ENCODE results near the gene CCDC92B. TPM values are rescaled to one million over a fixed set of nuclear protein-coding genes. Genes with fewer than 3 reads are reported as not detected.
A peak's percentile ranks its signal among the peaks of the same experiment; 100 is the strongest.

CCDC92B gene
- total RNA-seq, 1 experiment from 2014 or later = 0.09 TPM

GRCh38 chr17:2777242-2777867 lies 27.9 kb upstream of the CCDC92B start:
- no peak for DNase-seq (ENCODE audit: low spot score)
- Histone ChIP-seq H3K27ac (ENCODE audit: low read depth, low read length, poor library complexity, severe bottlenecking) (no peak overlapping the region), H3K36me3 (ENCODE audit: insufficient read depth, low read length, poor library complexity, severe bottlenecking) (no peaks in the 10 kb centered on the region), H3K4me3 (ENCODE audit: low read depth, low read length, poor library complexity, severe bottlenecking) (peak overlapping the region; percentile 26), H3K27me3 (replicated peaks; ENCODE audit: insufficient read depth, low read depth, low read length, poor library complexity) (peaks cover 40% of the 10 kb centered on the region), H3K4me1 (ENCODE audit: insufficient read depth, low read length, poor library complexity, severe bottlenecking) (no peaks in the 10 kb centered on the region), H3K9me3 (ENCODE audit: low read depth, low read length, poor library complexity, severe bottlenecking) (no peaks in the 10 kb centered on the region)
- intact Hi-C loops (cut with micrococcal nuclease; ENCODE audit: unreplicated experiment) = no loop called here
- POLR2A ChIA-PET (ENCODE audit: low non-redundant PET) = no interaction called here
- no TSS peak for BruUV-seq (replicated peaks)
- TF ChIP-seq CTCF (conservative IDR thresholded peaks at IDR 0.05; ENCODE audit: low read depth, low read length) (no peak), EZH2 (IDR thresholded peaks at IDR 0.05; ENCODE audit: borderline replicate concordance, low read depth, low read length, poor library complexity, severe bottlenecking) (peak; percentile 54)
- CTCF ChIA-PET = no interaction called here

DNA sequence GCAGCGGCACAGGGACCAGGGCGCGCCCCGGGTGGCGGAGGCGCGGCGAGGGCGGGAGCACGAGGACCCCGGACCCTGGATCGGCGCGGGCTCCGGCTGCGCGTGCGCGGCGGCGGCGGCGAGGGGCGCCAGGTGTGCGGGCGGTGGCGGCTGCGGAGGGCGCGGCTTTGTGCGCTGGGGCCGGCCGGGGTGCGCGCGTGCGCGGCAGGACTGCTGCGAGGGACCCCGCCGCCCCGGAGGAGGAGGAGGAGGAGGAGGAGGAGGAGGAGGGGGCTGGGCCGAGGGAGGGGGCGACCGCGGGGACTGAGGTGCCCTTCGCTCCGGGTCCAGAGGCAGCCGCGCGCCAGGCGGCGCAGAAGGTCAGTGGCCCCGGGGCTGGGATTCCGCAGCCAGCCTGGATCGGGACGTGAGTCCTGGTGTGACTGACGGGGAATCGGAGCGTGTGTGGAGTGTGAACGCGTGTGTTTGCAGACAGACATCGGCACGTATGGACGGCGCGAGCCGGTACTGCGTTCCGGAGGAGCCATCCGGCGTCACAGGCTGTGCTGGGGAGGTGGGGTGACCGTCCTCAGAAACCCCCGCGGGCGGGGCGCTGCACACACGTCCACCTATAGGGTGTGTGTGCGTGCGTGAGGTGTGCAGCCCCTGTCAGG lies 27.3 kb upstream of the CCDC92B start:
- BruUV-seq (replicated peaks) = no TSS peak
- Histone ChIP-seq H3K4me3 (ENCODE audit: low read depth, low read length, poor library complexity, severe bottlenecking) (peak overlapping the region; percentile 31), H3K27ac (ENCODE audit: low read depth, low read length, poor library complexity, severe bottlenecking) (no peak overlapping the region), H3K36me3 (ENCODE audit: insufficient read depth, low read length, poor library complexity, severe bottlenecking) (no peaks in the 10 kb centered on the region), H3K9me3 (ENCODE audit: low read depth, low read length, poor library complexity, severe bottlenecking) (no peaks in the 10 kb centered on the region), H3K27me3 (replicated peaks; ENCODE audit: insufficient read depth, low read depth, low read length, poor library complexity) (peaks cover 46% of the 10 kb centered on the region), H3K4me1 (ENCODE audit: insufficient read depth, low read length, poor library complexity, severe bottlenecking) (no peaks in the 10 kb centered on the region)
- DNase-seq (ENCODE audit: low spot score) = no peak
- TF ChIP-seq EZH2 (IDR thresholded peaks at IDR 0.05; ENCODE audit: borderline replicate concordance, low read depth, low read length, poor library complexity, severe bottlenecking) (peak; percentile 63), CTCF (conservative IDR thresholded peaks at IDR 0.05; ENCODE audit: low read depth, low read length) (no peak)
- ChIA-PET CTCF (no interaction called here), POLR2A (ENCODE audit: low non-redundant PET) (interaction anchor here (0.6 kb wide), 1 partner anchor 9 kb away, joined by 3 read pairs; no protein-coding TSS in a partner anchor)
- intact Hi-C loops (cut with micrococcal nuclease; ENCODE audit: unreplicated experiment) = no loop called here

GRCh38 chr17:2775206-2775605 lies 25.8 kb upstream of the CCDC92B start:
- no TSS peak for BruUV-seq (replicated peaks)
- no peaks in the 10 kb centered on the region for H3K9me3 ChIP-seq (ENCODE audit: low read depth, low read length, poor library complexity, severe bottlenecking)
- intact Hi-C loops (cut with micrococcal nuclease; ENCODE audit: unreplicated experiment) = no loop called here
- no peak for DNase-seq (ENCODE audit: low spot score)
- ChIA-PET POLR2A (ENCODE audit: low non-redundant PET) (no interaction called here), CTCF (no interaction called here)
- H3K4me3 ChIP-seq (ENCODE audit: low read depth, low read length, poor library complexity, severe bottlenecking) = no peak overlapping the region
- no peaks in the 10 kb centered on the region for H3K4me1 ChIP-seq (ENCODE audit: insufficient read depth, low read length, poor library complexity, severe bottlenecking)
- H3K27me3 ChIP-seq (replicated peaks; ENCODE audit: insufficient read depth, low read depth, low read length, poor library complexity) = peaks cover 58% of the 10 kb centered on the region
- H3K27ac ChIP-seq (ENCODE audit: low read depth, low read length, poor library complexity, severe bottlenecking) = no peak overlapping the region
- H3K36me3 ChIP-seq (ENCODE audit: insufficient read depth, low read length, poor library complexity, severe bottlenecking) = no peaks in the 10 kb centered on the region
- TF ChIP-seq EZH2 (IDR thresholded peaks at IDR 0.05; ENCODE audit: borderline replicate concordance, low read depth, low read length, poor library complexity, severe bottlenecking) (no peak), CTCF (conservative IDR thresholded peaks at IDR 0.05; ENCODE audit: low read depth, low read length) (no peak)
